Measurements from ENCODE around the gene GYG1.

GYG1 gene

DNA sequence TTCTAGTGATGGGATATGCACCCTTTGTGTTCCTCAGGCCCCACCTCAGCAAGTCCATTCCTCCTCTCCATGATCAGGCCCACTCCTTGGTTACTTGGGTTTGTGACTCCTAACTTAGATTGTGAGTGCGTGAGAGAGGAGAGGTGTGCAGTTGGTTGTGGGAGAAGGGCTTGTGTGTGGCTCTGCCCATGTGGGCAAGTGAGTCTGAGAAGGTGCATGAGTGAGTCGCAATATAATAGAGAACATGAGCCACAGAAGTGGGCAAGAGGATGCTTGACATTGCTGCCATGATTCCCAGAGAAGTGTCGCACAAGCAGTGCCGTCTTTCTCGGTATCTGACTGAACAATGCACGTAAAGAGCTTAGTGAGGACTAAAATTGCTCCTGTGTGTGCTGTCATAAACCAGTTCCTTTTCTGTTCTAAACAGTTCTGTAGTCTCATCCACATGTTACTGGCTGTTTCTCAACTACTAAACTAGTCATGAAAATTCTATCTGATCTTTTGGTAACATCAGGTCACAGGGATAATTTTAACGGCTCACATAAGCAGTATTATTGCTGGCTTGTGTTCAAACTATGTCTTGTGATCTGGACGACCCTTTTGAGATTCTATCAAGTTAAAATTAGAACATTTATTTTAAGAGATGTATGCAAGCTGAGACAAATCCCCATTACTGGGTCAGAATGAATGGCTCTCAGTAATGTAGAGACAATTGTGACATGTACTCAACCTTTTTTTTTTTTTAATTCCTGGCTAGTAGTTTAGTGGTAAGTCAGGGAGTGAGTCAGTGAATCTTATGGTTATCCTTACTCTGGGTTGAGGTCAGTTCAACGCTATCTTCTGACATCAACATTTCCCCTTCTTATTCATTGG, 25.6 kb downstream of the GYG1 start:
- no peak for DNase-seq (ENCODE audit: low read depth)

- no peak for DNase-seq (ENCODE audit: low read depth)
Measured at GRCh38 chr3:149018247-149018646, 26.9 kb downstream of the GYG1 start.

- no peak for DNase-seq (ENCODE audit: low read depth)
Measured at GRCh38 chr3:149019580-149019979, 28.2 kb downstream of the GYG1 start.

GRCh38 chr3:149020196-149020838, 29.0 kb downstream of the GYG1 start:
- DNase-seq (ENCODE audit: low read depth), result no peak

DNA sequence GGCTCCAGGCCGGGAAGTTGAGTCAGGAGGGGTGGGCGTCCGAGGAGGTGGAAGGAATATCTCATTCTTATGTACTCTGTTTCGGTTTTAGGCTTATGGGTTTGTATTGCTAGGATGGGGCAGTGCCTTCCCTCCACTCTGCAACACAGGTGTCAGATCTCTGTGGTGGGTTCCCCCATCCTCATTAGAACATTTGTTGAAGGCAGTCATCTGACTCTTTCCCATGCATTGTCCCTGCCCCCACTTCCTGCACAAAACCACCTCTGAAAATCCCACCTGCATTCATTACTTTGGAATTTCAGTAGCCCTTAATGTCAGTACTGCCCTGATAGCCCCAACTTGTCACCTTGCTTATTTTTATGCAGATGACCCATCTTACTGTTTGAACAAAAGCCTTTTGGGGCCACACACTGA, 29.5 kb downstream of the GYG1 start:
- no peak for DNase-seq (ENCODE audit: low read depth)

- DNase-seq (ENCODE audit: low read depth), result no peak
Measured at GRCh38 chr3:149021830-149022229, 30.5 kb downstream of the GYG1 start.

DNA sequence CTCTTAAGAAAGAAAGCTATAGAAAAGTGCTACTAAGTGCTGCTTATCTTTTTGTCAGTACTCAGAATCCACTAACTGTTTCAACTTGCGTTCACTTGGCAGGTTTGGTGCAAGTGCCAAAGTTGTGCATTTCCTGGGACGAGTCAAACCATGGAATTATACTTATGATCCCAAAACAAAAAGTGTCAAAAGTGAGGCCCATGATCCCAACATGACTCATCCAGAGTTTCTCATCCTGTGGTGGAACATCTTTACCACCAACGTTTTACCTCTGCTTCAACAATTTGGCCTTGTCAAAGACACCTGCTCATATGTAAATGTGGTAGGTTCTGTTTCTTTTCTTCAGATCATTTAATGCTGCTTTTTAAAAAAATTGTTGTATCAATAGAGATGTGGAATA, 32.6 kb downstream of the GYG1 start:
- no peak for DNase-seq (ENCODE audit: low read depth)

- DNase-seq (ENCODE audit: low read depth), result no peak
Measured at GRCh38 chr3:149026718-149027117, 35.4 kb downstream of the GYG1 start.

DNA sequence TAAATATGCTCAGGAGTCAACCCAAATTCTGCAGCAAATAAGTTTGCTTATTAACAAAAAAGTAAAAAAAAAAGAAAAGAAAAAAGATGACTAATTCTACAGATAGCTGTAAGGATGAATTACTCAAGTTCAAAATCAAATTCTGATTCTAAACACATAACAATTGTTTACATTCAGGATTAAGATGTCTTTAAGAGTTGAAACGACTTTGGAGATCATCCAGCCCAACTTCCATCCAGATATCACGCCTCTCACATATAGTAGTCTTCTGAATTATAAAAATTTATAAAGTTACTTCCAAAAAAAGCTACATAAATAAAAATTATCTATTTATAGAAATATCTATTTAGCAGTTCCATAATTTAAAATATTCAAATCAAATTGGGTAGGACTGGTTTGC, 39.8 kb downstream of the GYG1 start:
- DNase-seq (ENCODE audit: low read depth), result no peak

- DNase-seq (ENCODE audit: low read depth), result no peak
Measured at GRCh38 chr3:149037684-149038083, 46.3 kb downstream of the GYG1 start.

- DNase-seq (ENCODE audit: low read depth), result no peak
Measured at GRCh38 chr3:149038322-149038721, 47.0 kb downstream of the GYG1 start.

DNA sequence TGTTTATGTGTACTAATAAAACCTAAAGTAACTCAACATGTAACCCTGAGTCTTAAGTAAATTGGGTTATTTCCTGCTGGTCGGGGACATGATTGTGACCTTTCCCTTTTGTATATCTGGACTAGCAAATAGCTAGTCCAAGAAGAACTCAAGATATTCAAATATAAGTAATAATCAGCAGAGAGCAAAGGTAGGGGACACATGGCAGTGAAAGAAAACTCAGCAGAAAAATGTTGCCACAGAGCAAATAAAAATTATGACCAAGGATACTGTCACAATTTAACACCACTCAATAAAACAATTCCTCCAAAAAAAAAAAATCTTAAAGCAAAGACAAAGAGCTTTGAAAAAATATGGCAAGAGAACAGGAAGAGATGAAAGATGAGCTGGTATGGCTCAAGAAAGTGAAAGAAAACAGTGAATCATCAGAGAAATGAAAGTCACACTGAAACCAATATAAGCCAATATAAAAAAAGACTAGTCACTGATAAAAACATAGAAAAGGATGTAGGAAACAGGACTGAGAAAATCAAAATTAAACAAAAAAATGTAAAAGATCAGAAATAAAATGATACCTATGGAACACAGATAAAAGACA, 51.5 kb downstream of the GYG1 start:
- DNase-seq (ENCODE audit: low read depth), result no peak

DNA sequence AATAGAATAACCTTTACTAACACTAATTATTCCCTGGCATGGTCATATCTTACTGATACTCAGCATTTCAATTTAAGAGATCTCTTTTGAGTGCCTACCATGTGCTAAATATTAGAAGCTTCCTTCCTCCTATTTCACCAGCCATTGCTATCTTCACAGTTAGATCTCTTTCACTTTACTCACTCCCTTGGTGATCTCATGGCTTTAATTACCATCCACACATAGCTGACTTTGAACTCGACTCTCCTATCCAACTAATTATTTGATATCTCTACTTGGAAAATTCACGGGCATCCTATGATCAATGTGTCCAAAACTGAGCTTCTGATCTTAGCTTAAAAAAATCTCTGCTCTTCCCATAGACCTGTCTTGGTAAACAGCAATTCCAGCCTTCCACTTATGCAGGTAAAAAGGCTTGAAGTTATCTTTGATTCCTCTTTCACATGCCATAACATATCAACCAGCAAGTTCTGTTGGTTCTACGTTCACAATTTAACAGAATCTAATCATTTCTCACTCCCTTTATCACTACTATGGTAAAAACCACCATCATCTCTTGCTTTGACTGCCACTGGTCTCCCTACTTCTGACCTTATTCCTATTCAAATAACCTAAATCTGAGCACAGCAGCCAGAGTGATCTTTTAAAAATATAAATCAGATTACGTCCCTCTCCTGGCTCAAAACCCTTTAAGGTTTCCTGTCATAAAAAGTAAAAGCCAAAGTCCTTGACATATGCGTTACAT, 53.2 kb downstream of the GYG1 start:
- no peak for DNase-seq (ENCODE audit: low read depth)

DNA sequence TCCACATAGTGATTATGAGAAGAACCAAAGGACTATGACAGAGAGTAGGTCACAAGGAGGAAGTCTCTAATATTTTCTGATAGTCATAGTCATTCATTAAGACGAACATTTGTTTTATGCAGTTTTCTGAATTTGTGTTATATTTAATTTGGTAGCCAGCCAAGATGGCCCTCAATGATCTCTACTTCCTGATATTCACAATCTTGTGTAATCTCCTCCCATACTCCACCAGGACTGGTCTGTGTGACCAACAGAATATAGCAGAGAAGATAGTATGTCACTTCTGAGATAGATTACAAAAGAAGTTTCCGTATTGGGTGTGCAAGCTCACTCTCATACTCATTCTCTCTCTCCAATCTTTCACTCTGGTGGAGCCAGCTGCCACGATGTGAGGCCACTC, 64.2 kb downstream of the GYG1 start:
- DNase-seq (ENCODE audit: low read depth), result no peak

DNA sequence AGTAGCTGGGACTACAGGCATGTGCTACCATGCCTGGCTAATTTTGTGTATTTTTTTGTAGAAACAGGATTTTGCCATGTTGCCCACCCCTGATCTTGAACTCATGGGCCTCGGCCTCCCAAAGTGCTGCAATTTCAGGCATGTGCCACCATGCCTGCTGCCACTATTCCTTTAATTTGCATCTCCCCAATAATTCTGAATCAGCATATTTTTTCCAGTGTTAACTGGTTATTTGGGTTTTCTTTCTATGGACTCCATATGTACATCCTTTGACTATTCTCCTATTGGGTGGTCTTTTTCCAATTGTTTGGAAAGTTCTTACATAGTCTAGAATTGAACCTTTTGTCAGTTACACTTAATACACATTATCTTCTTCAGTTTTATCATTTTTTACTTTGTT, 66.9 kb downstream of the GYG1 start:
- no peak for DNase-seq (ENCODE audit: low read depth)

- no peak for DNase-seq (ENCODE audit: low read depth)
Measured at GRCh38 chr3:149058602-149059001, 67.3 kb downstream of the GYG1 start.

GRCh38 chr3:149061776-149062175, 70.4 kb downstream of the GYG1 start:
- no peak for DNase-seq (ENCODE audit: low read depth)

DNA sequence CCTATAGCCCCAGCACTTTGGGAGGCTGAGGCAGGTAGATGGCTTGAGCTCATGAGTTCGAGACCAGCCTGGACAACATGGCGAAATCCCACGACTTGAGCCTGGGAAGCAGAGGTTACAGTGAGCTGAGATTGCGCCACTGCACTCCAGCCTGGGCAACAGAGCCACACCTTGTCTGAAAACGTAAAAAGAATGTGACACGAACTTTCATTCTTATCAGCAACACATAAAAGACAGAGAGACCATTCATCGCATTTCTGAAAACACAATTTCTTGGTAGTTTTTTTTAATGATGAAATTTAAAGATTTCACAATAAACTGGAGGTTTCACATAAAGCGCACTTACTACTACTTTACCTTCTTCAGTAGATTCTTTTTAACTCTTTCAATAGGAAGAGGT, 76.5 kb downstream of the GYG1 start:
- DNase-seq (ENCODE audit: low read depth), result no peak

Data from activated T-cell treated with anti-CD3 and anti-CD28 coated beads for 1 hour (primary cell).